GM12872 (cell line): ENCODE data around the gene ZNF649.

Experiments
- TF ChIP-seq, protein P1 (sequence below): IDR thresholded peaks from 3 replicates; pipeline ENCODE4 v1.5.1; 2011; ENCODE audit warnings: low read depth, mild to moderate bottlenecking, low read length, moderate library complexity; ENCODE audit not compliant: insufficient read depth

The ZNF649 gene

DNA sequence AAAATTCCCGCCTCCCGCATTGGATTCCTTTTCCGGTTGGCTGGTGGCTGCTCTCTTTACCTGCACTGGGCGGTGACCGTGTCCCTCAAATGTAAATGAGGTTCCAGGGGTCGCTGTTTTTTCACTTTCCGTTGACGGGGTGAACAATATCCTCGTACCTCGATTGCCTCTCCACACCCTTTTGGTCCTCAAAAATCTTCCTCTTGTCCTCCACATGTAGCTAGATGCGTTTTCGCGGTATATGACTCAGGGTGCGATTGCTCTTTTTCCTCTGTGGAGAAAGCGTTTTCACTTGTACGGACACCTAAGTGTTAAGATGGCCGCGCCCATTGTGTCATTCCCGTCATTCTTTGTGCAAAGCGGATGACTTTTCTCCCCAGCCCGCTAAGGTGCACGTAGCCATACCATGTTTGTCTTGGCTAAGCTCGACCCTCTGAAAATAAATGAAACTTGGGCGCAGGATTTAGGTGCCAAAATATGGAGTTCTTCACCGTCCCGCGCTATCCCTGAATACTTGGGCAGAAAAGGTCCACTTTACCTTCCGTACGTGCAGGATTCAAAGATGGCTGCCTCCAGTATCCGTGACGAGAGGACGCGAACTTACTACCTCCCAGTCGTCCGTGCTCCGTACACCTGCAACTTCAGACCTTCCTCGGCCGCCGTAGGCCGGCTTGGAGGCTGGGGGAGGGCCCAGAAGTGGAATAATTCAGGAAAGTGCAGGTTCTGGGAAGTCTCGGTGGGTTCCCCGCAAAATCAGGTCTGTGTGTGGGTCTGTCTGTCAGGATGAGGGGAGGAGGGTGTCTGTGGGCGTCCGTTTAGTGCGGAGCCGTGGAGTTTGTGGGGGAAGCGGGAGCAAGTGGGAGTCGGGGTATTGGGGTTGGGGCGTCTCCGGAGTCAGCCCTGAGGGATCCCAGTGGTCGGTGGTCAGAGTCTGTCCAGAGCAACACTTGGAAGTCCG, 22.2 kb upstream of the ZNF649 start, which contains the start of gene ZNF613:
Gene ZNF613 (plus strand): TSS at position 689 of the 958 bp plus-strand sequence. CDS start 8,749 bp downstream, outside the sequence.
- TF ChIP-seq, protein P1, sequence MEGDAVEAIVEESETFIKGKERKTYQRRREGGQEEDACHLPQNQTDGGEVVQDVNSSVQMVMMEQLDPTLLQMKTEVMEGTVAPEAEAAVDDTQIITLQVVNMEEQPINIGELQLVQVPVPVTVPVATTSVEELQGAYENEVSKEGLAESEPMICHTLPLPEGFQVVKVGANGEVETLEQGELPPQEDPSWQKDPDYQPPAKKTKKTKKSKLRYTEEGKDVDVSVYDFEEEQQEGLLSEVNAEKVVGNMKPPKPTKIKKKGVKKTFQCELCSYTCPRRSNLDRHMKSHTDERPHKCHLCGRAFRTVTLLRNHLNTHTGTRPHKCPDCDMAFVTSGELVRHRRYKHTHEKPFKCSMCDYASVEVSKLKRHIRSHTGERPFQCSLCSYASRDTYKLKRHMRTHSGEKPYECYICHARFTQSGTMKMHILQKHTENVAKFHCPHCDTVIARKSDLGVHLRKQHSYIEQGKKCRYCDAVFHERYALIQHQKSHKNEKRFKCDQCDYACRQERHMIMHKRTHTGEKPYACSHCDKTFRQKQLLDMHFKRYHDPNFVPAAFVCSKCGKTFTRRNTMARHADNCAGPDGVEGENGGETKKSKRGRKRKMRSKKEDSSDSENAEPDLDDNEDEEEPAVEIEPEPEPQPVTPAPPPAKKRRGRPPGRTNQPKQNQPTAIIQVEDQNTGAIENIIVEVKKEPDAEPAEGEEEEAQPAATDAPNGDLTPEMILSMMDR = peak; percentile 36; the same call in 2 of the 3 replicates

DNA sequence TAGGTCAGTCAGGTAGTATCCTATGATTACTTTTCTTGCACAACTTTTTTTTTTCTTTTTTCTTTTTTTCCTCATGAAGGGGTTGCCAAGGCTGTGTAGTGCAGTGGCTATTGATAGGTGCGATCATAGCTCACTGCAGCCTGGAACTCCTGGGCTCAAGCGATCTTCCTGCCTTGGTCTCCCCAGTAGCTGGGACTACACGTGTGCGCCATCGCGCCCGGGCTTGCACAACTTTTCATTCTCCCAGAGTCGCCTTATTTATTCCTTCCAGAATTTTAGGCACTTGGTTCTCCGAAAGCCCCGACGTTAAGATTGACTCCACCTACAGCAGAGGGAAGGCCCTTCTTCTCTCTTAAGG, 21.6 kb upstream of the ZNF649 start:
- TF ChIP-seq, protein P1 = no peak

DNA sequence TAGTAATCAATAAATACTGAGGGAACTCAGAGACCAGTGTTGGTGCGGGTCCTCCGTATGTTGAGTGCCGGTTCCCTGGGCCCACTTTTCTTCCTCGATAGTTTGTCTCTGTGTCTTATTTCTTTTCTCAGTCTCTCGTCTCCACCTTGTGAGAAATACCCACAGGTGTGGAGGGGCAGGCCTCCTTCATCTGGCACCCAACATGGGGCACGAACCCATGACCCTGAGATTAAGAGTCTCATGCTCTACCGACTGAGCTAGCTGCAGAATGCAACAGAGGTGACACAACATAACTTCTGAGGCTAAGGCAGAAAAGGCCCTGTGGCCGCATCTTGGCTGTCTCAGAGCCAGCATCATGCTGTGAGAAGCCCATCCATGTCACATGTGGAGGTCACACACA, 17.1 kb upstream of the ZNF649 start:
- TF ChIP-seq, protein P1 = no peak

DNA sequence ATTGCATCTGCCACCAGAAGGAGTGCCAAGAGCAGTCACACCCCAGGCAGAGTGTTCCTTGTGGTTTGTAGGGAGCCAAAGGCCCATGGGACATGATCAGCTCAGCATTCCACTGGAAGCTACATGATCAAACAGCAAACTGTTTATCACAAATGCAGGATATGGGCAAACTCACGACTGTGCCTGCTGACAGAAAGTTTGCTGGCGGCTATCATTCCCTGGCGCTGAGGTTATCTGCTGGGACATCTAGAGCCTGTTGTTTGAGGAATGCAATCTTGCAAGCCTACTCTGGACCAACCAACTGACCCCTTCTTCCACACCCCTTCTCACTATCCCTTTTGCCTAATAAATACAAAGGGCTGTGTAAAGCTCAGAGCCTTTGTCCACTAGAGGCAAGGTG, 14.8 kb upstream of the ZNF649 start:
- TF ChIP-seq, protein P1 = no peak

DNA sequence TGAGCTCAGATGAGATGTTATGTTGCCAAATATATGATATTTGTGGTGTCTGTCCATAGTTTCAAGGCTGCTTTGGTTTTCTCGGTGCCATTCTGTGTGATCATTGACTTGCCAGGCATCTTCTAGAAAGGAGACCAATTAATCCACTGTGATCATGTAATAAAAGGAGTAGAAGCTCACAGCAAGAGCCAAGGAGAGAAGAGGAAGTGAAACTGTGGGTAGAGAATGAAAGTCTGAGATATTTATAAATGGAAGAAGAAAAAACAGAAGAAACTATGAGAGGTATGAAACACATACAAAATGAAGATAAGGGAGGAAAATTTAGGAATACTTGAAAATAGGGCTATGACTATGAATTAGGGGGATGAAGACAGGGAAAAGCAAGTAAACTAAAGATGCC, 11.3 kb upstream of the ZNF649 start:
- TF ChIP-seq, protein P1 = no peak

DNA sequence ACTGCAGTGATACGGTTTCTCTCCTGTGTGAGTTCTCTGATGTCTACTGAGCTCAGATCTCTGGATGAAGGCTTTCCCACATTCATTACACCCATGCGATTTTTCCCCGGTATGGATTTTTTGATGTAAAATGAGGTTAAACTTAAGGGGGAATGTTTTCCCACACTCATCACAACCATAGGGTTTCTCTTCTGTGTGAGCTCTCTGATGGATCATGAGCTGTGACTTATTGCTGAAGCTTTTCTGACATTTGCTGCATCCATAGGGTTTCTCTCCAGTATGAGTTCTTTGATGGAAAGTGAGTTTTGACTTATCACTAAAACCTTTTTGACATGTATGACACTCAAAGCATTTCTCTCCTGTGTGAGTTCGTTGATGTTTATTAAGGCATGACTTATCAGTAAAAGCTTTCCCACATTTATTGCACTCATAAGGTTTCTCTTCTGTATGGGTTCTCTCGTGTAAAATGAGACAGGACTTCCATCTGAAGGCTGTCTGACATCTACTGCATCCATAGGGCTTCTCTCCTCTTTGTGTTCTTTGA, 10.6 kb upstream of the ZNF649 start:
- TF ChIP-seq, protein P1 = no peak

DNA sequence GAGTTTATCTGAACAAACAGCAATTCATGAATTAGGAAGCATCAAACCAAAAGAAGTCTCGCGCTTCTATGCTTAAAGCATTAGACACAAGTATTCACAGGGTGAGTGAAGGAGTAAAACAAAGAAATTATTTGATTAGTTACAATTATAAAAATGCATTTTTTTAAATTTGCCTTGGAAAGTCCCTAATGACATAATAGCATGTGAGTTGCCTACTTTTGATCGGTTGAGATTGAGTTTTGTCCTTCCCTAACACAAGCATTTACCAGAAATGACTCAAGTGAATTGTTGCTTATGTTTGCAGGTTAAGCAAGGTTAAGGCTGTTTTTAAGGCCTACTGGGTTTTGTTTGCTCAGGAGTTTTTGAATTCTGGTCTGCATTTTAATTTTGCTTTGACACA, 389 bp upstream of the ZNF649 start:
- TF ChIP-seq, protein P1 = no peak
